GM18502 (cell line): ENCODE results near the gene PLEKHF1.

Experiments used
- ATAC-seq: cut with Tn5 transposase; IDR thresholded peaks from one replicate; pipeline ENCODE4 v1.9.1; 2021; ENCODE audit warnings: mild to moderate bottlenecking; ENCODE audit not compliant: unreplicated experiment, poor library complexity

The PLEKHF1 gene

GRCh38 chr19:29715701-29716581 lies 50.7 kb downstream of the PLEKHF1 start:
- peak; percentile 10 for ATAC-seq

- no peak for ATAC-seq
Measured at GRCh38 chr19:29717051-29717450, 51.8 kb downstream of the PLEKHF1 start.

GRCh38 chr19:29724102-29724641 lies 58.9 kb downstream of the PLEKHF1 start:
- no peak for ATAC-seq

- ATAC-seq: no peak
Measured at GRCh38 chr19:29724746-29725145, 59.5 kb downstream of the PLEKHF1 start.
